HG03159 (cell line): ENCODE data around the gene NPM3.

Source experiments
- ATAC-seq: cut with Tn5 transposase; IDR thresholded peaks from one replicate; pipeline ENCODE4 v1.9.1; 2021; ENCODE audit warnings: mild to moderate bottlenecking, moderate library complexity; ENCODE audit not compliant: unreplicated experiment

The NPM3 gene

DNA sequence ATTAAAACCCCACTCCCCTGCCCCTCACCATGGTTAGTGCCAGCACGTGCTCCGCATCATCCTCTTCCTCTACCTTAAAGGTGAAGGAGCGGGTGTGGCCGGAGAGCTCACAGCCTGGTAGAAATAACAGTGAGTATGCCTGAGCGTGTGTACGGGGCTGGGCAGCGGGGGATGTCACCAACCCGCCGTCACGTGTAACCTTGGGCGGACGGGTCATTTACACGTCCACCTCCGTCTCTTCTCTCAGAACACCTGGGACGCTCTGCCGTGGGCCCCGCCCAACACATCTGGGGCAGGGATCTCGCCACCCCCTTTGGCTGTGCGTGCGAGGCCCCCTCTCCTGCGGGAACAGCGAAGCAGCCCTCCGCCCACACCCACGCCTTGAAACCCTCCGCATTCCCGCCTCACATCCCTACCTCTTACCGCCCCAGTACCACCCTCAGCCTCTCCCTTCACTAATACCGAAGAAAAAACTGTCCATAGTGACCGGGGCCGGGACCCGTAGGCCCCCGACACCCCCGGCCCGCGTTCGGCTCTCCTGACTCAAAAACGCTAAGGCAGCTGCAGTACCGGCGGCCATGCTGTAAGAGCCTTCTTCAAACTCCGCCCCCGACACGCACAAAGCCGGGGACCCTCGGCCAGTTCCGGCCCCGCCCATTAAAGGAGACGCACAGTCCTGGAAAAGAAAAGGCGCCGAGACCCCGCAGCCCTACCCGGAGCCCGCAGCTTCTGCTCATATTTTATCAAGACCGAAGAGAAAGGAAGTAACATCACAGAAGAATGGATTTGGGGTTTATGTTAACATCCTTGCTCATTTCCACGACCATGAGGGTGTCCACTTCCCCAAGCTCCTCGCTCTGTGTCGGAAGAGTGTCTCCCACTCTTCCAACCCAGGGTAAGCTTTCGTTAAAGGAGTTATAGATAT, at the start of gene NPM3:
NPM3 (minus strand) TSS at position 636 of the 925 bp plus-strand sequence; CDS start at position 580, 56 bp downstream.
- ATAC-seq, result peak; percentile 56

GRCh38 chr10:101832325-101832771, 49.1 kb upstream of the NPM3 start:
- ATAC-seq, result no peak

DNA sequence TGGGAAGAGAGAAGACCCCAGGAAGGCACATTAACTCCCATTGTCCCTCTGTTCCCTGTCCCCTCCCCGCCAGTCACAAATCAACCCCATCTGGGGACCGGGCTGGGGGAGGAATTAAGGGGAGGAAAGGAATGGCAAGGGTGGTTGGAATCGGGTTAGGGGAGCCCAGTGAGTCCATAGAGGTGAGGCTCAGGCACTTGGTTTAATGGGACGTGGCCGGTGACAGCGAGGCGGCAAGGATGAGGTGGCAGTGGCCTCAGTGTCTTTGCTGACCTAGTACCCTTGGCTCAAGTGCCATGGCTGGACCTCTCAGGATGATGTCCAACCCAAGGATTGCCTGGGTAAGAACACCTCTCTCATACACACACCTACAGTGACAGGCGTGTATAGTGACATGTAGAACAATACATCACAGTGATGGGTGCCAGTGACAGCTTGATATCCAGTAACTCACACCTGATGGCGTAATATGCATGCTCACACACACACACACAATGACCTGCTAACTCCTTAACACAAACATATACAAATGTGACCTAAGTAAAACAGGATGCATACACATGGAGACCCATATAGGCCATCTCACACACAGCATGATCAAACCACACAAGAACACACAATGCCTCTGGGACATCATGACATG, 48.0 kb upstream of the NPM3 start:
- no peak for ATAC-seq

GRCh38 chr10:101830322-101831168, 47.3 kb upstream of the NPM3 start:
- peak; percentile 60 for ATAC-seq

DNA sequence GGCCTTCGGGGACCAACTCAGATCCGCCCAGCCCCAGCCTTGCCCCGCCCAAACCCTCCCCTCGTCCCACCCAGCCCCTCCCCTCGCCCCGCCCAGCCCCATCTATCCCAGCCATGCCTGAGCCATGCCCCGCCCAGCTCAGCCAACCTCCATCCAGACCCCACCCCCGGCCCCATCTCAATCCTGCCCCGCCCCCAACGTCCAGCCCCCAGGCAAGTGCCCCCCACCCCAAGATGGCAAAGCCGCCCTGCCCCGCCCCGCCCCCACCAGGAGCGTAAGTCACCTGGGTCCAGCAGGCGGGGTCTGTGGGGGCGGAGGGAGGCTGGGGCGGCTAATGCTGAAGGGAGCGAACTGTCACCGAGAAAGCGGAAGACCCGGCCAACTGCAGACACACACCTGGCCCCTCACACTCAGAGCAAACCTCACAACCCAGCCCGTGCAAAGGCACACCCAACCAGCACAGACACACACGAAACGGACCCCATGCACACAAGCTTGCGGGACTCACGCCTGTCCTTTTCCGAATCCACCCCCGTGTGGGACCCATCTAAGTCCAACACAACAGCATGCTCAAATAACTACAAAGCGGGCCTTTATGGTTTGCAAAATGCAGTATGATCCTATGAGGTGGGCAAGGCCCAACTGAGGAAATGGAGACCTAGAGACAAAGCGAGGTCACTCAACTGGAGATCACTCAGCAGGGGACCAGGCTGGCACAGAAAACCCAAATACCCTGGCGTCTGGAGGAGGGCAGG, 46.5 kb upstream of the NPM3 start:
- peak; percentile 33 for ATAC-seq

GRCh38 chr10:101828766-101829551, 45.7 kb upstream of the NPM3 start:
- ATAC-seq, result no peak

DNA sequence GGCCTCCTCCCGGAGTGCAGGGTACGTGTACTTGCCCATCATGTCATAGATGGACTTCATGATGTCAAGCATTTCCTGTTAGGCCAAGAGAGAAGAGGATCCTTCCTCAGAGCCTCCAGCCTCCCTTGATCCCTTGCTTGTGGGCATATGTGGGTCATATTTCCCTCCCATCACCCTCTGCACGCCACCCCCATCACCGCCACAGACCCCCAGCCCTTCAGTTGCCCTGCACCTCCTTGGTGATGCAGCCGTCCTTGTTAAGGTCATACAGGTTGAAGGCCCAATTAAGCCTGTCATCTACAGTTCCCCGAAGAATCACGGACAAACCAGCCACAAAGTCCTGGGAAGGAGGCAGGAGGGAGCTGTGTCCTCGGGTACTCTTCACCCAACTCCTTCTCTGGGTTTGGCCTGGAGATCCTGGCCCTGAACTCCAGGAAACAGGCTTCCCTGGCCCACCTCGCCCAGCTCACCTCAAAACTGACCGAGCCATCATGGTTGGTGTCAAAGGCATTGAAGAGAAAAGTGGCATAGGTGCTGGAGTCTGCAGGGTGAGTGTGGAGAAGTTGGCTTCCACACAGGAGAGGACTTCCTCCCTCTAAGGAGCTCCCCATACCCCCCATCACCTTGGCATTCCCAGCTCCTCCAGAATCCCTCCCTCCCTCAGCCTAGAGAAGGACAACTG, 44.8 kb upstream of the NPM3 start:
- no peak for ATAC-seq

DNA sequence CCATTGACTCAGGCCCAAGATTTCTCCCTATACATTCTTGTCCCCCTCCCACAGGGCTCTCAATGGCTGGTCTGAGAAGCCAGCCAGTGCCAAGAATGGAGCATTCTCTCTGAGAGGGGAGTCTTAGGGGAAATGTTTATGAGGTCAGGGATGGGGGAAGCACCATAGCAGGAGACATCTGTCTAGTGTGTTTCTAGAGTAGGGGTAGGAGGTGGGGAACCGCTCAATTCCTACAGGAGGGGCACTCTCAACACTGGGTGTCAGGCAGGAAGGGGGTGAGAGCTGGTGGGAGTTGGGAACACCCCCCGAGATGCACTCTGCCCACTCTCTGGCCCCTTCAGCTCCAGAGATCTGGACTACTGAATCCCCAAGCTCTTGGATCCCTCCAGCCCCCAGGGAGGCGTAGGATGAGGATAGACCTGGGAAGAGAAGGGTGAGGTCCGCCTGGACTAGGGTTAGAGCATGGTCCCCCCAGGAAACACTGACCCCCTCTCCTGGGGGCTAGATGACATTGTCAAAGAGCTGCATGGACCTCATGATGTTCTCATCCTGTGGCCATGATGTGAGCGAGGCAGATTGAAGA, 43.7 kb upstream of the NPM3 start:
- no peak for ATAC-seq

DNA sequence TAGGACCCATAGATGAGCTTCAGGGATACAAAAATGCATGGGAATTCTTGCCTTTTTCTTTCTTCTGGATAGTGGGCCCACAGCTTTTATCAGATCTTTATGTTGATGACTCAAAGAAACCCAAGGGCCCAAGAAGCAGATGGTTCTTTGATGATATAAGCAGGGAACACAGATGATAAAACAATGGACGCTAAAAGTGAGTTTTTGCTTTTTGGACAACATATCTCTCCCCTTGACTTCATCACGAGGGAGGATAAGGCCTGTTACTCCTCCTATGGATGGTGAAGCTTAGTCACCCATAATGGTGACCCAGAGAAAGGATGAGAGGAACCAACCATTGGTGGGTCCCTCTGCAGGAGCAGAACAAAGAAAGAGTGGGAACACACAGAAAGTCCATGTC, 41.5 kb upstream of the NPM3 start:
- no peak for ATAC-seq

- peak; percentile 18 for ATAC-seq
These were observed 35.8 kb upstream of the NPM3 start for GRCh38 chr10:101818872-101819633.

- ATAC-seq, result peak; percentile 77
These were observed 35.0 kb upstream of the NPM3 start, which contains the start of gene OGA for GRCh38 chr10:101818119-101818871. Gene OGA, minus strand, starts transcription at chr10:101818444. Its CDS starts 422 bp downstream, at chr10:101818022.

GRCh38 chr10:101817337-101818118, 34.3 kb upstream of the NPM3 start:
- no peak for ATAC-seq

DNA sequence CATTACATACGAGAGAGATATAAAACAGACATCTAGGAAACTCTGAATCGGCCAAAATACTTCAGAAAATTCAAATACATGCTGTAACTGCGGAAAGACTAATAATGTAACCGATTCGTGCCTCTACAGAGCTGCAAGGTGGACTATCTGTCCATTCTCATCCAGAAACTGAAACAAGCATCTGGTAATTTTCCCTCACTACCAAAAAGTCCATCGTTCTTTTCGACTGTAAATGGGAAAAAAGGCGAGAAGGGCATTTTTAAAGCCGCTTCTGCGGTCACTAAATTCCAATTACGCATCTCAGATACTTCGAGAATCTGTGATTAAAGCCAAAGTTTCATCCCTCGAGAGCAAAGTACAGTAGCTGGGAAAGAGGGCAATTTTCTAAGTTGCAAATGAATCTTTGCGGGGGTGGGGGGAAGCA, 33.7 kb upstream of the NPM3 start:
- ATAC-seq, result no peak

- no peak for ATAC-seq
These were observed 33.1 kb upstream of the NPM3 start for GRCh38 chr10:101816376-101816775.

DNA sequence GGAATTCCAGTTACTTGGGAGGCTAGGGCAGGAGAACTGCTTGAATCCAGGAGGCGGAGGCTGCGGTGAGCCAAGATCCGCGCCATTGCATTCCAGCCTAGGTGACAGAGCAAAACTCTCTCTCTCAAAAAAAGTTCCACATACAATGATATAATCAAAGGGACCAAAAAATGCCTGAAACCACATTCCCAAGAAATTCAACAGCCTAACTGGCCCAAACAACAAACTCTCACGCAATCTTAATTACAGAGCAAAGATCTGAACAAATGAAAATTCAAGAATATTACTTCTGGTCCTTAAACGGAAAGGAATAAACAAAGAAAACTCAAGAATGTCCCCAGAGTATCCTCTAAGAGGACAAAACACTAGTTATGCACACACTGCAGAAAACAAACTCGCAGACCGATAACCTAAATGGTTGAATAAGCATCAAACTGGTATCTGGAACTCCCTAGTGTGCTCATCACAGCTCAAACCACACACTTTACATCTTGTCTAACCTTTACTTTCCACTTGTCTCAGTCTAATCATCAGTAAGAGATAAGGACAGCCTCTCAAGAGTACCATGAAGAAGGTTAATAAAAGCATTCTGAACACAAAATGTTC, 31.3 kb upstream of the NPM3 start:
- ATAC-seq, result no peak

DNA sequence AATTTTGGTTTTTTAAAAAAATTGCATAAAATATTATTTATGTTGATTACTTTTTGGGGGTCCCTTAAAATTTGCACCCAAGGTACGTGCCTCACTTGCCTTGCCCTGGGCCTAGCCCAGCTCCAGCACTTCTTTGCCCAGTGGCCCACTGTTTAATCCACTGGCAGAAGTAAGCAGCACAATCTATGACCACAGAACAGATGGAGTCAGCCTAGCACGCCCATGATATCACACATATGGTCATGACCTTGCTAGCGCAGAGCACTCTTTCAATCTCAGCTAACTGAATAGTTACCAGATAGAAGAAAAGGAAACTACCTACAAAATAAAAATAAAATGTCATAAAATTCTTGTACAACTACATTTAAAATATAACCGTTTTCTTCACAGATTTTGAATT, 29.4 kb upstream of the NPM3 start:
- no peak for ATAC-seq
